Activated B cell treated with CpG ODN at 0.5 μM for 24 hours (primary cell): Measurements from ENCODE around the gene GTPBP3. TPM values are rescaled to one million over a fixed set of nuclear protein-coding genes. Genes with fewer than 3 reads are reported as not detected.

ENCODE experiments used
- ATAC-seq: fragments of 200-7000 bp; cut with Tn5 transposase; one replicate; pipeline ENCODE4 v1.10.0; 2021; ENCODE audit warnings: low read depth, mild to moderate bottlenecking, moderate library complexity
- CTCF ChIA-PET: fragments of 350-600 bp; sonication (Branson Sonifier 250); formaldehyde crosslinking; loops from one replicate; lab custom pipeline; 2021; ENCODE audit warnings: antibody characterized with exemption; lab: Charles Lee
- POLR2A ChIA-PET: fragments of 350-600 bp; sonication (Branson Sonifier 250); formaldehyde crosslinking; loops from one replicate; lab custom pipeline; 2021; ENCODE audit warnings: antibody characterized with exemption; lab: Charles Lee
- DNase-seq: peaks from one replicate; pipeline ENCODE4 v3.0.0; 2022
- H3K27ac Mint-ChIP-seq: one replicate; pipeline ENCODE4 v1.8.0; 2020; ENCODE audit warnings: mixed read lengths
- H3K27me3 Mint-ChIP-seq: one replicate; pipeline ENCODE4 v1.8.0; 2021; ENCODE audit warnings: mixed read lengths
- H3K36me3 Mint-ChIP-seq: one replicate; pipeline ENCODE4 v1.8.0; 2021; ENCODE audit warnings: low read depth, mixed read lengths
- H3K4me1 Mint-ChIP-seq: one replicate; pipeline ENCODE4 v1.8.0; 2021; ENCODE audit warnings: mixed read lengths
- H3K4me3 Mint-ChIP-seq: one replicate; pipeline ENCODE4 v1.8.0; 2020; ENCODE audit warnings: mild to moderate bottlenecking, mixed read lengths
- H3K9me3 Mint-ChIP-seq: one replicate; pipeline ENCODE4 v1.8.0; 2020; ENCODE audit warnings: mixed read lengths
- CTCF ChIP-seq: fragments of 200-600 bp; IDR thresholded peaks from one replicate; pipeline ENCODE4 v1.8.0; 2022; ENCODE audit warnings: antibody characterized with exemption, mild to moderate bottlenecking
- intact Hi-C: fragments of 100-400 bp; cut with micrococcal nuclease; formaldehyde crosslinking; loops from one replicate; pipeline ENCODE4 v1.15.1; 2024
- total RNA-seq: library from RNA; stranded (reverse); gene quantifications from 2 replicates; pipeline ENCODE4 v1.2.3, GENCODE V29; 2022

GTPBP3 gene
- total RNA-seq, 1 donor from 2014 or later, result 40.2 TPM

- Mint-ChIP-seq H3K4me3 (peak within 1 kb of the TSS; percentile 96), H3K36me3 (peaks cover 21% of the 10 kb centered on the region), H3K9me3 (no peaks in the 10 kb centered on the region), H3K4me1 (peaks cover 42% of the 10 kb centered on the region), H3K27ac (peak within 1 kb of the TSS; percentile 82), H3K27me3 (no peaks in the 10 kb centered on the region)
- no peak for TF ChIP-seq CTCF
- intact Hi-C loops, result loop anchor here (1.0 to 10.0 kb wide), 6 partner anchors 28 to 722 kb away; partner anchors contain the start of genes BABAM1, GTPBP3 and OCEL1
- POLR2A ChIA-PET, result interaction anchor here (0.5 to 1.9 kb wide), 17 partner anchors 8 to 979 kb away, joined by 3 to 24 read pairs (median 6); partner anchors contain the start of genes ANKLE1, ANO8, BABAM1 and GTPBP3
- peak; percentile 82 for ATAC-seq
- CTCF ChIA-PET, result interaction anchor here (0.9 to 1.2 kb wide), 5 partner anchors 23 to 187 kb away, joined by 3 to 5 read pairs (median 3); partner anchors contain the start of gene MVB12A
- DNase-seq, result peak; percentile 87
Observed at GRCh38 chr19:17309198-17309964, 28.0 kb upstream of the GTPBP3 start, which contains the start of gene DDA1. Gene DDA1, plus strand, starts transcription at chr19:17309563. Its CDS starts 92 bp downstream, at chr19:17309655.

GRCh38 chr19:17309965-17310461 is 27.3 kb upstream of the GTPBP3 start:
- no peaks in the 10 kb centered on the region for H3K27me3 Mint-ChIP-seq
- ChIA-PET POLR2A (interaction anchor here (0.7 to 1.9 kb wide), 4 partner anchors 18 to 34 kb away, joined by 3 to 24 read pairs (median 10); partner anchors contain the start of gene ANKLE1), CTCF (interaction anchor here (0.9 kb wide), 1 partner anchor 22 kb away, joined by 3 read pairs; no protein-coding TSS in a partner anchor)

DNA sequence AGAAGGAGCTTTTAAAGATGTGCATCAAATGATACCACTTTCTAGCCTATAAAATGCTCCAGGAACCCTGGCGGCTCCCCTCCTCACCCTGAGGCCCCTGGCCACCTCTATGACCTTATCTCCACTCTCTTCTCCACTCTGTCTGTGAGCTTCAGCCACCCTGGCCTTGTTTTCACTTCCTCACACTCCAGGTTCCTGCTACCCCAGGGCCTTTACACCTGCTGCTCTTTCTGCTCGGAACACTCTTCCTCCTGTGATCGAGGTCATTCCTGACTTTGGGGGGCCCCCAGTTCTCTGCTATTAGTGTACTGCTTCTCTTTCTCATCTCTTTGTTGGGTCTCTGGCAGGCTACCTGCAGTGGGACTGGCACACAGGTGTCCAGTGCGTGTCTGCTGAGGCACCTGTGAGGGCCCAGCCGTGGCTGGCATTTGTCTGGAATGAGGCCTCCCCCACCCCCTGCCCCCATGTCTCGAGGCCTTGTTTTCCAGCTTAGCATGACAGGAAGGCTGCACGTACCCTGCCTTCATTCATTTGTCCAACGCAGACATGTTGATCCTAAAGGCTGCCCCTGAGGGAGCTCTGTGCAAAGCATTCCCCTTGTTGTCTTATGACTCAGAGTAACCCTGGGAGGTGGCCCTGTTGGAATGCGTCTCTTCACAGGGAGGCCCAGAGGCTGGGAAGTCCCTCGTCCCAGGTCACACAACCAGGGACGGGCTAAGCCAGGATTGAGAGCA is 25.7 kb upstream of the GTPBP3 start:
- intact Hi-C loops, result no loop called here
- ChIA-PET CTCF (no interaction called here), POLR2A (no interaction called here)
- Mint-ChIP-seq H3K4me3 (peak overlapping the region; percentile 17), H3K36me3 (peaks cover 37% of the 10 kb centered on the region), H3K27me3 (no peaks in the 10 kb centered on the region), H3K4me1 (peaks cover 27% of the 10 kb centered on the region), H3K27ac (no peak overlapping the region), H3K9me3 (no peaks in the 10 kb centered on the region)
- no peak for TF ChIP-seq CTCF
- DNase-seq (no peak), ATAC-seq (no peak)

More at GRCh38 chr19:17309965-17310461, 27.3 kb upstream of the GTPBP3 start:
- Mint-ChIP-seq H3K27ac (peak overlapping the region; percentile 59), H3K4me1 (peaks cover 37% of the 10 kb centered on the region), H3K9me3 (no peaks in the 10 kb centered on the region), H3K4me3 (peak overlapping the region; percentile 96), H3K36me3 (peaks cover 26% of the 10 kb centered on the region)
- intact Hi-C loops, result loop anchor here (1.0 to 10.0 kb wide), 6 partner anchors 27 to 723 kb away; partner anchors contain the start of genes BABAM1, GTPBP3 and OCEL1
- DNase-seq (no peak), ATAC-seq (no peak)
- no peak for TF ChIP-seq CTCF

GRCh38 chr19:17312189-17313113 is 24.9 kb upstream of the GTPBP3 start:
- no peaks in the 10 kb centered on the region for H3K9me3 Mint-ChIP-seq

More at GRCh38 chr19:17312189-17313113, 24.9 kb upstream of the GTPBP3 start:
- peaks cover 37% of the 10 kb centered on the region for H3K36me3 Mint-ChIP-seq
- DNase-seq (no peak), ATAC-seq (no peak)
- intact Hi-C loops, result no loop called here
- H3K27ac Mint-ChIP-seq, result no peak overlapping the region
- peaks cover 27% of the 10 kb centered on the region for H3K4me1 Mint-ChIP-seq
- H3K4me3 Mint-ChIP-seq, result no peak overlapping the region
- TF ChIP-seq CTCF, result no peak
- no peaks in the 10 kb centered on the region for H3K27me3 Mint-ChIP-seq
- POLR2A ChIA-PET, result no interaction called here
- CTCF ChIA-PET, result no interaction called here
